Fibroblast of mammary gland (primary cell): ENCODE results near the gene STPG4.

Source experiments
- DNase-seq: peaks from one replicate; pipeline ENCODE4 v3.0.0-alpha.2; 2010; ENCODE audit warnings: low read depth
- H3K4me3 ChIP-seq: 2 replicates; pipeline ENCODE4 v1.5.1; 2011; ENCODE audit warnings: low read depth, mild to moderate bottlenecking, low read length, moderate library complexity; ENCODE audit not compliant: control insufficient read depth
- TF ChIP-seq, protein P1 (sequence below): conservative IDR thresholded peaks from 2 replicates; pipeline ENCODE4 v1.5.1; 2011; ENCODE audit warnings: low read depth, low read length, inconsistent platforms; ENCODE audit not compliant: control insufficient read depth, insufficient read depth

The STPG4 gene

DNA sequence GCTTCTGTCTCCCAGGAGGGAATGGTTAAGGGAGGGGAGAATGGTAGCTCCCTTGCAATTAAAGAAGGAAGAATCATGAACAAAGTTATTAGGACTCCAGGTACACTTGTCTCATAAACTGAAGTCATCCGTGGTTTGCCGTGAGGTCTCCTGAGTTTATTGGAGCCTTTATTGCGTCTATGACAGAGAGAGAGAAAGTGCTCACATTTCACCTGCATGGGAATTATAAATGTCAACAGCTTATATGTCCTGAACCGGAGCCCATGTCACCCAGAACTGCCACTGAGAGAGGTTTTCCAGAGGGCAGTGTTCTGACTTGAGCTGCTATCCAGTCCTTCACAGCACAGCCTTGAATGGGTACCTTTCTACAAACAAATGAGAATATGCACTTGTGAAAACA lies 104.3 kb downstream of the STPG4 start:
- no peak for DNase-seq
- H3K4me3 ChIP-seq, result no peak overlapping the region
- TF ChIP-seq, protein P1, sequence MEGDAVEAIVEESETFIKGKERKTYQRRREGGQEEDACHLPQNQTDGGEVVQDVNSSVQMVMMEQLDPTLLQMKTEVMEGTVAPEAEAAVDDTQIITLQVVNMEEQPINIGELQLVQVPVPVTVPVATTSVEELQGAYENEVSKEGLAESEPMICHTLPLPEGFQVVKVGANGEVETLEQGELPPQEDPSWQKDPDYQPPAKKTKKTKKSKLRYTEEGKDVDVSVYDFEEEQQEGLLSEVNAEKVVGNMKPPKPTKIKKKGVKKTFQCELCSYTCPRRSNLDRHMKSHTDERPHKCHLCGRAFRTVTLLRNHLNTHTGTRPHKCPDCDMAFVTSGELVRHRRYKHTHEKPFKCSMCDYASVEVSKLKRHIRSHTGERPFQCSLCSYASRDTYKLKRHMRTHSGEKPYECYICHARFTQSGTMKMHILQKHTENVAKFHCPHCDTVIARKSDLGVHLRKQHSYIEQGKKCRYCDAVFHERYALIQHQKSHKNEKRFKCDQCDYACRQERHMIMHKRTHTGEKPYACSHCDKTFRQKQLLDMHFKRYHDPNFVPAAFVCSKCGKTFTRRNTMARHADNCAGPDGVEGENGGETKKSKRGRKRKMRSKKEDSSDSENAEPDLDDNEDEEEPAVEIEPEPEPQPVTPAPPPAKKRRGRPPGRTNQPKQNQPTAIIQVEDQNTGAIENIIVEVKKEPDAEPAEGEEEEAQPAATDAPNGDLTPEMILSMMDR, result no peak

DNA sequence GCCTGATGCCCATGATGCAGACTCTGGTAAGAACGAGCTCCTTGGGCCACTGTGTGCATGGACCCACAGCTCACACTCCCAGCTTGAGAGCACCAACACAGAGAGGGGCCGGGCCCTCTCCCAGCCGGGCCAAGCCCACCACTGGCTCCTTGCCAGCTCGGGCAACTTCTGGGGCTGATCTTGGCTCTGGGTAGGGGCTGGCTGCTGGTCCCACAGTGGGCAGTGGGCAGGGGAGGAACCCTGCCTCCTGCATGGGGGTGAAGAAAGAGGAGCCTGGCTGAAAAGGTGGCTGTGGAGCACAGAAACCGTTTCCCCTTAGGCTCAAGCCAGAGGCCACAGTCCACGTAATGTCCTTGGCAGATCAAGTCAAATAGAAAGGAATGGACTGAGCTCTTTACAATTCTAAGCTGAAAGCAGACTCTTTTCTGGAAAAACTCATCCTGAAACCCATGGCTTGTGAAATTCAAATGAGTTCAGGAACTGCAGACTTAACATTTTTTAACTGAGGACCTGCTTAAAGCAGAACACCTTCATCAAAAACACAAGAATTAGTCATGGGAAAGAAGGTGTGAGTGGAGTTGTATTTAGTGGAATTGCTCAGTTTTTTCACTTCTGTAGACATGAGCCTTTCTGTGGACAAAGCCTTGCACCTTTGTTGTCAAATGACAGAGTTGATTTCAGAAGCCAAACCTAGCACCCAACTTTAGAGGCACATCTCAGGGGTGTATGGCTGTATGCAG lies 104.9 kb downstream of the STPG4 start:
- no peak overlapping the region for H3K4me3 ChIP-seq
- DNase-seq, result no peak
- TF ChIP-seq, protein P1, result no peak

GRCh38 chr2:47049502-47049901 lies 105.6 kb downstream of the STPG4 start:
- TF ChIP-seq, protein P1, result no peak
- no peak for DNase-seq
- no peak overlapping the region for H3K4me3 ChIP-seq

GRCh38 chr2:47048801-47049480 lies 106.2 kb downstream of the STPG4 start:
- no peak for DNase-seq
- TF ChIP-seq, protein P1, result no peak
- no peak overlapping the region for H3K4me3 ChIP-seq

- no peak overlapping the region for H3K4me3 ChIP-seq
- DNase-seq, result no peak
- TF ChIP-seq, protein P1, result no peak
Measured at GRCh38 chr2:47046271-47046670, 108.8 kb downstream of the STPG4 start.

- no peak overlapping the region for H3K4me3 ChIP-seq
- TF ChIP-seq, protein P1, result no peak
- DNase-seq, result no peak
Measured at GRCh38 chr2:47043891-47044239, 111.2 kb downstream of the STPG4 start.
